Colonic mucosa (tissue), 4 donors: Measurements from ENCODE around the gene BAG1. TPM values are rescaled to one million over a fixed set of nuclear protein-coding genes. Genes with fewer than 3 reads are reported as not detected.
A peak's percentile ranks its signal among the peaks of the same experiment; 100 is the strongest.

Source experiments
- DNase-seq: peaks from one replicate; pipeline ENCODE4 v3.0.0-alpha.2; 2020
- H3K27ac ChIP-seq: fragments of 200-600 bp; one replicate; pipeline ENCODE4 v1.8.0; 2021
- H3K27me3 ChIP-seq: fragments of 200-600 bp; one replicate; pipeline ENCODE4 v1.8.0; 2021
- H3K36me3 ChIP-seq: fragments of 200-600 bp; one replicate; pipeline ENCODE4 v1.8.0; 2021
- H3K4me1 ChIP-seq: fragments of 200-600 bp; one replicate; pipeline ENCODE4 v1.8.0; 2021; ENCODE audit warnings: mild to moderate bottlenecking
- H3K4me3 ChIP-seq: fragments of 200-600 bp; one replicate; pipeline ENCODE4 v1.8.0; 2021
- H3K9ac ChIP-seq, 2 donors: one replicate each; pipeline ENCODE4 v1.7.0; 2013; ENCODE audit warnings: control low read depth in 2 of 2, low read depth in 2 of 2, low read length in 2 of 2
- H3K9me3 ChIP-seq: fragments of 200-600 bp; one replicate; pipeline ENCODE4 v1.8.0; 2021
- intact Hi-C: fragments of 100-400 bp; cut with DNase I; formaldehyde crosslinking; loops from one replicate; pipeline ENCODE4 v1.14.1; 2022
- total RNA-seq, 2 donors: library from RNA; stranded (reverse); fragmentation: NEBNext Ultra II Directional in 1 of 2; extraction: Animal tissue kit (Norgen Biotek cat#: 25700) in 1 of 2; gene quantifications; one replicate each; pipeline ENCODE4 v1.2.1, GENCODE V29; 2021
- TF ChIP-seq, protein P1 (sequence below): fragments of 200-600 bp; IDR thresholded peaks from one replicate; pipeline ENCODE4 v1.8.0; 2022; ENCODE audit warnings: antibody characterized with exemption, mild to moderate bottlenecking
- donor health status: healthy.
- donor health status: DM: no; HTN: no; CAD: no.
- donor health status: DM: no; HTN: no; CAD: no.

The BAG1 gene
- total RNA-seq, 2 donors from 2014 or later, result 117 to 122 TPM

DNA sequence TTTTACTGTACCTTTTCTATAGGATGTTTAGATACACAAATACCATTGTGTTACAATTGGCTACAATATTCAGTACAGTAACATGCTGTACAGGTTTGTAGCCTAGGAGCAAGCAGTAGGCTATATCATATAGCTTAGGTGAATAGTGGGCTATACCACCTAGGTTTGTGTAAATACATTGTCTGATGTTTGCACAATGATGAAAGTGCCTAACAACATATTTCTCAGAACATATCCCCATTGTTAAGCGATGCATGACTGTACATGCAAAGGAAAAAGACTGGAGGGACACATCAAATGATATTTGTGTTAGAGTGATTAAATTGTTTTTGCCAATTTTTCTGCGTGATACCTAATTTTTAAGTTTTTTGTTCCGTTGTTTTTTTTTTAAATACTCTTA is 5.6 kb upstream of the BAG1 start:
- no peak for DNase-seq
- Histone ChIP-seq H3K4me1 (peaks cover 6% of the 10 kb centered on the region), H3K27ac (no peak overlapping the region), H3K4me3 (no peak overlapping the region), H3K9ac (no peak overlapping the region), H3K9me3 (no peaks in the 10 kb centered on the region), H3K27me3 (no peaks in the 10 kb centered on the region), H3K36me3 (peaks cover under 1% of the 10 kb centered on the region)
- intact Hi-C loops, result no loop called here
- TF ChIP-seq, protein P1, sequence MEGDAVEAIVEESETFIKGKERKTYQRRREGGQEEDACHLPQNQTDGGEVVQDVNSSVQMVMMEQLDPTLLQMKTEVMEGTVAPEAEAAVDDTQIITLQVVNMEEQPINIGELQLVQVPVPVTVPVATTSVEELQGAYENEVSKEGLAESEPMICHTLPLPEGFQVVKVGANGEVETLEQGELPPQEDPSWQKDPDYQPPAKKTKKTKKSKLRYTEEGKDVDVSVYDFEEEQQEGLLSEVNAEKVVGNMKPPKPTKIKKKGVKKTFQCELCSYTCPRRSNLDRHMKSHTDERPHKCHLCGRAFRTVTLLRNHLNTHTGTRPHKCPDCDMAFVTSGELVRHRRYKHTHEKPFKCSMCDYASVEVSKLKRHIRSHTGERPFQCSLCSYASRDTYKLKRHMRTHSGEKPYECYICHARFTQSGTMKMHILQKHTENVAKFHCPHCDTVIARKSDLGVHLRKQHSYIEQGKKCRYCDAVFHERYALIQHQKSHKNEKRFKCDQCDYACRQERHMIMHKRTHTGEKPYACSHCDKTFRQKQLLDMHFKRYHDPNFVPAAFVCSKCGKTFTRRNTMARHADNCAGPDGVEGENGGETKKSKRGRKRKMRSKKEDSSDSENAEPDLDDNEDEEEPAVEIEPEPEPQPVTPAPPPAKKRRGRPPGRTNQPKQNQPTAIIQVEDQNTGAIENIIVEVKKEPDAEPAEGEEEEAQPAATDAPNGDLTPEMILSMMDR, result no peak

DNA sequence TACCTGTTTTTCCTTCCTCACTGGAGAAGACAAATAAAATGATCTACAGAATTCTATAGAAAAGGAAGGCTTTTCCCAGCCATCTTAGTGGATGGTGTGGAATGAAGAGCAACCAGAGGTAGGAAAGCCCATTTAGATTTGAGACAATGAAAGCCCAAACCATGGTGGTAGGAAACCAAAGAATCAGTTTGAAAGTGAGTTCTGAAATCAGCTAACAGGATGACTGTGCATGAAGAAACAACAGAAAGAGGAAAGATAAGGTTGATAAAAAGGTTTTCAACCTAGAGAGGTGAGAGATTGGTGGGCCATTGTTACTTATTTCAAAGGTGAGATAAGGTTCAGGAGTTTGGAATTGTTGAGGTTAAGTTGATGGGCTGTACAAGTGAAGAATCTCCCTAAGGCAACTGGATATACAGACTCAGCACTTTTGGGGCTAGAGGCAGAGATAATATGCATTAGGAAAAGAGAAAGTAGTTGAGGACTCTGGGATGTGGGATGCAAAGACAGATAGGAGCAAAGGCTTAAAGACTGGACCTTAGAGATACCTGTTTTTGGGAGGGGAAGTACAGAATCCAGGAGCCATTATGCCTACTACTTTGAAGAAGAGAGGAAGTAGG is 2.8 kb upstream of the BAG1 start:
- DNase-seq, result no peak
- intact Hi-C loops, result no loop called here
- H3K36me3 ChIP-seq, result no peaks in the 10 kb centered on the region

DNA sequence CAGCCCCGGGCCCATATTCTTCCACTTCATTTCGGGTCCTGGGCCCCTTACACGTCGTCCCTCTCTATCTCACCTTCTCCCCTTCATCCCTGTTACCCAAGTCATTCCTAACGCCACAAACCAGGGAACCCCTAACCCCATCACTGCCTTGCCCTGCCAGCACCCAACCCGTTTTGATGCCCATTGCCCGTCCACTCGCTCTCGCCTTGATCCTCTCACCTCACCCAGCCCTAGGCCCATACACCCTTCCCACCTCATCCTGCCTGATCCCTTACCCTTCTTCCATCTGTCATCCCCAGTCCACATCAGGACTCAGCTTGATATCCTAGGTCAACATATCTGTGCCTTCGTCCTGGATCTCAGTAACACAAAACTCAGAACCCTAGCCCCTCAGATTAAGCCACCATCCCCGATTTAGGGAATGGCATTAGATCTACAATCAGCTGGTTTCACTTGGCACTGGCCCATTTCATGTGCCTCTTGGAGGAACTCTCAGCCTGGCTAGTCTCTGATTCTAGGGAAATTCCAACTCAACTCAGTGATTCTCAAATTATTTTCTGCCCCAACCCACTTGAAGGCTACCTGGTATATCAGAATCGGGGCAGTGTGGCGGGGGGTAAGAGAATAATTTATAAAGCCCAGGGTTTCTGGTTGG is 830 bp upstream of the BAG1 start:
- H3K9me3 ChIP-seq, result no peaks in the 10 kb centered on the region
- peak; percentile 28 for DNase-seq
- TF ChIP-seq, protein P1, result no peak
- H3K4me1 ChIP-seq, result no peaks in the 10 kb centered on the region
- peaks cover 6% of the 10 kb centered on the region for H3K36me3 ChIP-seq
- intact Hi-C loops, result no loop called here
- H3K9ac ChIP-seq, result peak overlapping the region; percentile 89 to 98
- H3K27ac ChIP-seq, result peak overlapping the region; percentile 73
- H3K27me3 ChIP-seq, result no peaks in the 10 kb centered on the region
- H3K4me3 ChIP-seq, result peak overlapping the region; percentile 73

More for the DNA sequence above, 2.8 kb upstream of the BAG1 start:
- Histone ChIP-seq H3K4me3 (no peak overlapping the region), H3K9ac (no peak overlapping the region), H3K9me3 (no peaks in the 10 kb centered on the region), H3K4me1 (peaks cover 6% of the 10 kb centered on the region), H3K27ac (no peak overlapping the region), H3K27me3 (no peaks in the 10 kb centered on the region)
- TF ChIP-seq, protein P1, result no peak

DNA sequence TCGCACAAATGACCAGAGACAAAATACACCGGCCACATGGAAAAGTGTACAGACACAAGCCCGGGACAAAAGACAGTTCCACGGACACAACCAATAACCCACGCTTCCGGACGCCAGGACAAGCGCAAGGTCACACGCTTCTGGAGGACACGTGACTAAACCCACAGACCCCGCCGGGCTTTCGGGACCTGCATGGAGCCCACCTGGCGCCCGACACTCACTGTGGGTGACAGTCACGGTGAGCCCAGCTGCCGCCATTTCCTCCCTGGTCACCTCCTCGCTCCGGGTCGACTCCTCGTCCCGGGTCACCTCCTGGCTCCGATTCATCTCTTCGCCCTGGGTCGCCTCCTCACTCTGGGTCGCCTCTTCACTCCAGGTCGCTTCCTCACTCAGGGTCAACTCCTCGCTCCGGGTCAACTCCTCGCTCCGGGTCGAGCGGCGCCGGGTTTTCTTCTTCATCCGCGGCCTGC is 470 bp downstream of the BAG1 start:
- TF ChIP-seq, protein P1, result no peak
- no peaks in the 10 kb centered on the region for H3K4me1 ChIP-seq
- H3K4me3 ChIP-seq, result peak overlapping the region; percentile 73
- DNase-seq, result peak; percentile 73
- intact Hi-C loops, result no loop called here
- no peaks in the 10 kb centered on the region for H3K9me3 ChIP-seq
- H3K27me3 ChIP-seq, result no peaks in the 10 kb centered on the region
- peak overlapping the region; percentile 81 for H3K27ac ChIP-seq
- peak overlapping the region; percentile 98 to 99 for H3K9ac ChIP-seq
- peaks cover 8% of the 10 kb centered on the region for H3K36me3 ChIP-seq

DNA sequence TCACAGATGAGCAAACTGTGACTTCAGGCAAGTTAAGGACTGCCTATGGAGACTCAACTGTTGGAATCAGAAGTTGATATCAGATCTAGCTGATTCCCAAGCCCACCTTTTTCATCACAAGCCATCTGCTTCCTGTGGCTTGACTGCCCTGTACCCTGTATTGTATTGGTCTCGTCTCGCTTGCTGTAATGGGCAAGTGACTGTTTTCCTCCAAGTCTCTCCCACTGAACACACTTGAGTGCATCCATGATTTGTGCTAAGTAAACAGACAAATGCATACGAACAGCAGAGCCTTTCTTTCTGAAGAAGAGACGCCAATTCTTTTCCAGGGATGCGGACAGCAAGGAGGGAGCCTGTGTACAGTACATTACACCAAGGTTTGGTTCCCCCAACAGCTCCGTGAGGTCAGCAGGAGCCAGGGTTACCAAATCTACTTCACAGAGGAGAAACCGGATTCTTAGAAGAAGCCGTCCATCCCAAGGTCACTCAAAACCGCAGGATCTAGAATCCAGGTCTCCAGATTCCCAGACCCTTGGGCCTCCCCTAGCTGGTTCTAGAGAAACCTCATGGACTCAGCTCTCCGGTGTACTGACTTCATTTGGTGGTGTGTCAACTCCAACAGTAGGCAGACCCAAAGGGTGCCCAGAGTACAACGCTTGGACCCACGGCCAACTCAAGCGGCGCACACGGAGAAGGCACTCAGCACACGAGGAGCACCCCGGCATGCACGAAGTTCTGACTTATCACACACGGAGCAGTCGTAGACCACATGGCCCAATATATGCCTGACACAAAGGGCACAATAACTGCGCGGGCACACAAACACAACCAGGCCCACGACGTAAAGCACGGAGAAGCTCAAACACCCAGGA is 1.1 kb downstream of the BAG1 start:
- H3K4me3 ChIP-seq, result peak overlapping the region; percentile 73
- TF ChIP-seq, protein P1, result no peak
- H3K9me3 ChIP-seq, result no peaks in the 10 kb centered on the region
- intact Hi-C loops, result no loop called here
- H3K27ac ChIP-seq, result peak overlapping the region; percentile 81
- H3K36me3 ChIP-seq, result peaks cover 8% of the 10 kb centered on the region
- H3K27me3 ChIP-seq, result no peaks in the 10 kb centered on the region
- H3K9ac ChIP-seq, result peak overlapping the region; percentile 98 to 99
- no peaks in the 10 kb centered on the region for H3K4me1 ChIP-seq
- no peak for DNase-seq
